Fibroblast of the aortic adventitia (primary cell): ENCODE data around the gene ALPK1. TPM values are rescaled to one million over a fixed set of nuclear protein-coding genes. Genes with fewer than 3 reads are reported as not detected.
"Not testable (repeated sequence)": the region's sequence is repeated elsewhere in the genome, so short reads cannot be mapped to it uniquely, and the experiment has no call there.

ENCODE experiments used
- DNase-seq: peaks from one replicate; pipeline ENCODE4 v3.0.0-alpha.2; 2010; ENCODE audit warnings: low read depth
- H3K4me3 ChIP-seq: 2 replicates; pipeline ENCODE4 v1.5.1; 2011; ENCODE audit warnings: low read depth, mild to moderate bottlenecking, control low read depth, low read length, moderate library complexity
- CTCF ChIP-seq: IDR thresholded peaks from 2 replicates; pipeline ENCODE4 v1.5.1; 2011; ENCODE audit warnings: mild to moderate bottlenecking, low read length, control low read depth, inconsistent platforms; ENCODE audit not compliant: insufficient read depth
- total RNA-seq: library from RNA; depleted of rRNA; stranded (reverse); fragments of >200 nt; gene quantifications from 2 replicates; pipeline ENCODE4 v1.2.3, GENCODE V29; 2012; ENCODE audit warnings: low replicate concordance

ALPK1 gene
- total RNA-seq, 1 donor = 34.1 TPM

GRCh38 chr4:112421911-112422310 lies 124.7 kb downstream of the ALPK1 start:
- TF ChIP-seq CTCF = no peak
- DNase-seq = peak; percentile 13
- no peak overlapping the region for H3K4me3 ChIP-seq

GRCh38 chr4:112422644-112423043 lies 125.5 kb downstream of the ALPK1 start:
- DNase-seq = no peak
- TF ChIP-seq CTCF = no peak
- H3K4me3 ChIP-seq = no peak overlapping the region

- no peak overlapping the region for H3K4me3 ChIP-seq
- DNase-seq = peak; percentile 30
- no peak for TF ChIP-seq CTCF
Measured at GRCh38 chr4:112423591-112423990, 126.4 kb downstream of the ALPK1 start.

- no peak overlapping the region for H3K4me3 ChIP-seq
- DNase-seq = no peak
- no peak for TF ChIP-seq CTCF
Measured at GRCh38 chr4:112425823-112426222, 128.7 kb downstream of the ALPK1 start.

GRCh38 chr4:112426416-112426815 lies 129.2 kb downstream of the ALPK1 start:
- DNase-seq = no peak
- TF ChIP-seq CTCF = no peak
- no peak overlapping the region for H3K4me3 ChIP-seq

GRCh38 chr4:112431158-112431557 lies 134.0 kb downstream of the ALPK1 start:
- DNase-seq = no peak
- H3K4me3 ChIP-seq = no peak overlapping the region
- no peak for TF ChIP-seq CTCF

GRCh38 chr4:112436987-112437386 lies 139.8 kb downstream of the ALPK1 start:
- no peak for TF ChIP-seq CTCF
- DNase-seq = no peak
- no peak overlapping the region for H3K4me3 ChIP-seq

GRCh38 chr4:112442226-112442625 lies 145.1 kb downstream of the ALPK1 start:
- H3K4me3 ChIP-seq, DNase-seq: not testable (repeated sequence)
